Measurements from ENCODE around the gene LYSMD4. TPM values are rescaled to one million over a fixed set of nuclear protein-coding genes. Genes with fewer than 3 reads are reported as not detected.
A peak's percentile ranks its signal among the peaks of the same experiment; 100 is the strongest.

Gene LYSMD4
- total and polyA plus RNA-seq, 10 of the 15 experiments (the other 5 are each of a cell fraction or from before 2014, with no cell fraction given): 1.8 to 5.8 (median 3.9) TPM

GRCh38 chr15:99682455-99682854, 50.8 kb downstream of the LYSMD4 start:
- H3K27ac ChIP-seq (ENCODE audit: control insufficient read depth, insufficient read depth): no peak overlapping the region
- BruUV-seq (replicated peaks): no TSS peak
- no peaks in the 10 kb centered on the region for H3K27me3 ChIP-seq (replicated peaks in 1 of 2; ENCODE audit: control insufficient read depth in 2 of 2, insufficient read depth in 2 of 2, low read length in 1 of 2)
- in situ Hi-C loops (cut with MboI): no loop called here
- H2AFZ ChIP-seq (ENCODE audit: control insufficient read depth, low read depth, low read length): no peak overlapping the region
- H3K9ac ChIP-seq (ENCODE audit: control insufficient read depth, insufficient read depth, low read length): no peak overlapping the region
- ATAC-seq (peak; percentile 53), FAIRE-seq (no peak), DNase-seq (ENCODE audit: low read depth, low spot score) (no peak)
- H4K20me1 ChIP-seq (ENCODE audit: control insufficient read depth, insufficient read depth): no peaks in the 10 kb centered on the region
- 50% methylated on average over 1 of the region's 1 CpG for WGBS (ENCODE audit: insufficient coverage, insufficient replicate concordance, low lambda C conversion rate, missing lambda C conversion rate)
- H3K79me2 ChIP-seq (ENCODE audit: control insufficient read depth, insufficient read depth, low read length): no peaks in the 10 kb centered on the region
- no peak overlapping the region for H3K4me3 ChIP-seq
- ChIA-PET SMC1A (ENCODE audit: uncharacterized antibody, unreplicated experiment) (interaction anchor here (0.8 to 2.0 kb wide), 6 partner anchors 8 to 170 kb away, joined by 3 to 9 read pairs (median 6); no protein-coding TSS in a partner anchor), RAD21 (ENCODE audit: unreplicated experiment) (interaction anchor here (1.0 to 1.7 kb wide), 4 partner anchors 14 to 170 kb away, joined by 3 to 5 read pairs (median 4); no protein-coding TSS in a partner anchor), CTCF (interaction anchor here (1.4 to 2.2 kb wide), 2 partner anchors 22 to 119 kb away, joined by 4 to 8 read pairs; no protein-coding TSS in a partner anchor), POLR2A (no interaction called here)
- TF ChIP-seq FOXM1 (IDR thresholded peaks at IDR 0.05; ENCODE audit: low read depth, low read length): no peak
- TF ChIP-seq, protein P1, sequence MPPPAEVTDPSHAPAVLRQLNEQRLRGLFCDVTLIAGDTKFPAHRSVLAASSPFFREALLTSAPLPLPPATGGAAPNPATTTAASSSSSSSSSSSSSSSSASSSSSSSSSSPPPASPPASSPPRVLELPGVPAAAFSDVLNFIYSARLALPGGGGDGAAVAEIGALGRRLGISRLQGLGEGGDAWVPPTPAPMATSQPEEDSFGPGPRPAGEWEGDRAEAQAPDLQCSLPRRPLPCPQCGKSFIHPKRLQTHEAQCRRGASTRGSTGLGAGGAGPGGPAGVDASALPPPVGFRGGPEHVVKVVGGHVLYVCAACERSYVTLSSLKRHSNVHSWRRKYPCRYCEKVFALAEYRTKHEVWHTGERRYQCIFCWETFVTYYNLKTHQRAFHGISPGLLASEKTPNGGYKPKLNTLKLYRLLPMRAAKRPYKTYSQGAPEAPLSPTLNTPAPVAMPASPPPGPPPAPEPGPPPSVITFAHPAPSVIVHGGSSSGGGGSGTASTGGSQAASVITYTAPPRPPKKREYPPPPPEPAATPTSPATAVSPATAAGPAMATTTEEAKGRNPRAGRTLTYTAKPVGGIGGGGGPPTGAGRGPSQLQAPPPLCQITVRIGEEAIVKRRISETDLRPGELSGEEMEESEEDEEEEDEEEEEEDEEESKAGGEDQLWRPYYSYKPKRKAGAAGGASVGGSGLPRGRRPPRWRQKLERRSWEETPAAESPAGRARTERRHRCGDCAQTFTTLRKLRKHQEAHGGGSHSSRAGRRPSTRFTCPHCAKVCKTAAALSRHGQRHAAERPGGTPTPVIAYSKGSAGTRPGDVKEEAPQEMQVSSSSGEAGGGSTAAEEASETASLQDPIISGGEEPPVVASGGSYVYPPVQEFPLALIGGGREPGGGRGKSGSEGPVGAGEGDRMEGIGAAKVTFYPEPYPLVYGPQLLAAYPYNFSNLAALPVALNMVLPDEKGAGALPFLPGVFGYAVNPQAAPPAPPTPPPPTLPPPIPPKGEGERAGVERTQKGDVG (CRISPR knock-in tag; IDR thresholded peaks at IDR 0.05): no peak
- no peak for TF ChIP-seq MEF2B (IDR thresholded peaks at IDR 0.05; ENCODE audit: partially characterized antibody, poor library complexity, severe bottlenecking)
- no peak for TF ChIP-seq SPI1 (IDR thresholded peaks at IDR 0.05; ENCODE audit: borderline replicate concordance, insufficient read depth, low read depth, low read length)
- no peak for TF ChIP-seq SP1 (IDR thresholded peaks at IDR 0.05; ENCODE audit: low read depth, low read length)
- no peak for TF ChIP-seq CBFB (IDR thresholded peaks at IDR 0.05; ENCODE audit: low read depth)
- H3K9me3 ChIP-seq (replicated peaks; ENCODE audit: control insufficient read depth, insufficient read depth, low read length): peaks cover 11% of the 10 kb centered on the region
- intact Hi-C loops (cut with micrococcal nuclease; ENCODE audit: unreplicated experiment): no loop called here
- H3K4me1 ChIP-seq (ENCODE audit: control insufficient read depth, insufficient read depth, low read length): peaks cover 3% of the 10 kb centered on the region
- peaks cover 0 to 14% of the 10 kb centered on the region in 2 experiments; a peak in 2 of 4 replicates for H3K36me3 ChIP-seq (ENCODE audit: control insufficient read depth in 2 of 2, insufficient read depth in 2 of 2, low read length in 1 of 2)
- no peak overlapping the region for H3K4me2 ChIP-seq (ENCODE audit: control insufficient read depth, insufficient read depth)
